A549 (cell line): ENCODE measurements around the gene MYRF. TPM values are rescaled to one million over a fixed set of nuclear protein-coding genes. Genes with fewer than 3 reads are reported as not detected.
A peak's percentile ranks its signal among the peaks of the same experiment; 100 is the strongest.

Source experiments
- ATAC-seq, 2 experiments: fragments of 200-7000 bp in 1 of 2; fragments of >200 bp in 1 of 2; cut with Nextera tagmentation in 1 of 2; cut with Tn5 transposase in 1 of 2; 3 replicates each; pipeline versions ENCODE4 v1.8.0 to v1.9.1; 2018 to 2020; ENCODE audit warnings: mild to moderate bottlenecking in 1 of 2, moderate library complexity in 1 of 2
- CTCF ChIA-PET: fragments of 300-600 bp; sonication (Branson Sonifier 250); formaldehyde crosslinking; extraction: SDS; loops from one replicate; lab custom pipeline; 2021; ENCODE audit warnings: antibody characterized with exemption, inconsistent platforms; lab: Yijun Ruan, JAX
- POLR2A ChIA-PET: fragments of 350-600 bp; formaldehyde crosslinking; extraction: SDS; loops from one replicate; lab custom pipeline; 2021; ENCODE audit warnings: antibody characterized with exemption, inconsistent platforms; lab: Yijun Ruan, JAX
- DNase-seq, 2 experiments: peaks; one replicate each; pipeline versions ENCODE4 v3.0.0 to v3.0.0-alpha.2; 2011 to 2016; ENCODE audit warnings: low read depth in 1 of 2, low spot score in 1 of 2
- FAIRE-seq: peaks from 2 replicates; lab custom pipeline; 2011; peaks lifted over from hg19 to GRCh38; lab: Jason Lieb, UNC
- H3K27ac ChIP-seq, 2 experiments: fragments of >200 bp; sonication (Bioruptor Twin); formaldehyde crosslinking; 3 replicates each; pipeline ENCODE4 v1.5.1; 2016 to 2017
- H3K4me1 ChIP-seq: fragments of >200 bp; sonication (Bioruptor Twin); formaldehyde crosslinking; 3 replicates; pipeline ENCODE4 v1.6.1; 2016
- H3K4me2 ChIP-seq: fragments of >200 bp; sonication (Bioruptor Twin); formaldehyde crosslinking; 3 replicates; pipeline ENCODE4 v1.6.1; 2016
- H3K4me3 ChIP-seq: fragments of >200 bp; sonication (Bioruptor Twin); formaldehyde crosslinking; 3 replicates; pipeline ENCODE4 v1.5.1; 2016
- H3K9me3 ChIP-seq: fragments of >200 bp; sonication (Bioruptor Twin); formaldehyde crosslinking; 3 replicates; pipeline ENCODE4 v1.6.1; 2016
- CEBPB ChIP-seq, 2 experiments: fragments of >200 bp in 1 of 2; sonication (Bioruptor Twin) in 1 of 2; formaldehyde crosslinking in 1 of 2; IDR thresholded peaks; 2 replicates each; pipeline ENCODE4 v1.6.1; 2012 to 2016
- EP300 ChIP-seq, 2 experiments: fragments of >200 bp; sonication (Bioruptor Twin); formaldehyde crosslinking; IDR thresholded peaks; 2 replicates in 1 of 2; 3 replicates in 1 of 2; pipeline ENCODE4 v1.6.1; 2016 to 2017
- FOSL2 ChIP-seq, 2 experiments: fragments of 450-650 bp in 1 of 2; fragments of >200 bp in 1 of 2; sonication (Bioruptor Twin) in 1 of 2; formaldehyde crosslinking; IDR thresholded peaks; 2 replicates each; pipeline versions ENCODE4 v1.5.0 to v1.6.1; 2016 to 2020; ENCODE audit warnings: mild to moderate bottlenecking in 1 of 2, moderate library complexity in 1 of 2
- GATA3 ChIP-seq: IDR thresholded peaks from 2 replicates; pipeline ENCODE4 v1.6.1; 2012; ENCODE audit warnings: borderline replicate concordance
- HDAC2 ChIP-seq: fragments of 200-600 bp; sonication (generic); IDR thresholded peaks from 2 replicates; pipeline ENCODE4 v1.6.1; 2016
- HOXB13 ChIP-seq: fragments of 250-450 bp; sonication (Bioruptor Pico); IDR thresholded peaks from 2 replicates; pipeline ENCODE4 v1.5.0; 2020; ENCODE audit warnings: low read depth, mild to moderate bottlenecking, moderate library complexity
- HOXB5 ChIP-seq: fragments of 250-450 bp; sonication (Bioruptor Pico); IDR thresholded peaks from 2 replicates; pipeline ENCODE4 v1.5.0; 2020; ENCODE audit warnings: mild to moderate bottlenecking, moderate library complexity
- JUN ChIP-seq, 2 experiments: fragments of >200 bp; sonication (Bioruptor Twin); formaldehyde crosslinking; IDR thresholded peaks; 2 replicates in 1 of 2; 3 replicates in 1 of 2; pipeline ENCODE4 v1.6.1; 2016 to 2017
- JUNB ChIP-seq: fragments of >200 bp; sonication (Bioruptor Twin); formaldehyde crosslinking; IDR thresholded peaks from 2 replicates; pipeline ENCODE4 v1.6.1; 2016
- KDM5A ChIP-seq: fragments of 200-600 bp; sonication (generic); IDR thresholded peaks from 2 replicates; pipeline ENCODE4 v1.6.1; 2016; ENCODE audit warnings: antibody characterized with exemption, mild to moderate bottlenecking
- MYC ChIP-seq: IDR thresholded peaks from 2 replicates; pipeline ENCODE4 v1.6.1; 2012; ENCODE audit warnings: mild to moderate bottlenecking, inconsistent platforms, low read length, improper control_type of control experiment, borderline replicate concordance
- POLR2A ChIP-seq: IDR thresholded peaks from 2 replicates; pipeline ENCODE4 v1.6.1; 2012; ENCODE audit warnings: mild to moderate bottlenecking, low read length
- RNF2 ChIP-seq: fragments of 200-600 bp; sonication (generic); IDR thresholded peaks from 2 replicates; pipeline ENCODE4 v1.6.1; 2016; ENCODE audit warnings: low read depth, mild to moderate bottlenecking, antibody characterized with exemption, moderate library complexity, borderline replicate concordance
- TFCP2L1 ChIP-seq: fragments of 250-450 bp; sonication (Bioruptor Pico); IDR thresholded peaks from 2 replicates; pipeline ENCODE4 v1.5.0; 2021; ENCODE audit warnings: mild to moderate bottlenecking
- ZSCAN20 ChIP-seq: fragments of 250-450 bp; sonication (Bioruptor Pico); IDR thresholded peaks from 2 replicates; pipeline ENCODE4 v1.8.0; 2022; ENCODE audit warnings: mild to moderate bottlenecking, moderate library complexity
- WGBS: methylation state at CpG from one replicate; pipeline ENCODE4 v1.1.6; 2017; ENCODE audit errors: missing lambda C conversion rate; 5-methylcytosine and 5-hydroxymethylcytosine counted together
- polyA plus RNA-seq, 4 experiments: library from polyadenylated mRNA; depleted of rRNA in 3 of 4; stranded (reverse); fragments of >200 nt; fragmentation: RNase III in 1 of 4; extraction: RNeasy Plus Mini Kit Qiagen cat#74134 plus additional on column Dnase treatment in 1 of 4; gene quantifications; 2 replicates in 3 of 4; 3 replicates in 1 of 4; pipeline ENCODE4 v1.2.3, GENCODE V29; 2011 to 2017
- TF ChIP-seq, protein P1 (sequence below): fragments of >200 bp; sonication (Bioruptor Twin); formaldehyde crosslinking; IDR thresholded peaks from 3 replicates; pipeline ENCODE4 v1.6.1; 2016
- TF ChIP-seq, protein P2 (sequence below): IDR thresholded peaks from 2 replicates; pipeline ENCODE4 v1.6.1; 2012
- TF ChIP-seq, protein P3 (sequence below): fragments of 450-650 bp; IDR thresholded peaks from 2 replicates; pipeline ENCODE4 v1.6.1; 2014; ENCODE audit warnings: antibody characterized with exemption

The MYRF gene
- polyA plus RNA-seq, 2 of the 4 experiments (the other 2 are of a cell fraction), result 14.7 to 22.3 TPM

DNA sequence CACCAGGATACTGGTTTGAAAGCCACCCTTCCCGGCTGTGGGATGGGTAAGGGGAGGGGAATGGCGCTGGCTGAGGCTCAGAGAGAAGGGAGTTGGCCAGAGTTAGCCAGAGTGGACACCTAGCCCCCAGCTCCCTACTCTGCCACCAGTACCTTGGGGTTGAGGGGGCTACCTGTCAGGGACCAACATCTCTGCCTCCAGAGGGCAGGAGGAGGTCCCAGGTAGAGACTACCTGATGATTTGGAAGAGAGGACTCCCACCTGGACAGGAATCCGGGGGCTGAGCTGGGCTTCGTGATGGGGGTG, 3.7 kb downstream of the MYRF start:
- no peak for FAIRE-seq
- 13% methylated on average over 4 of the region's 4 CpGs for WGBS
- Histone ChIP-seq H3K4me1 (peaks cover 75% of the 10 kb centered on the region), H3K4me2 (peak overlapping the region; percentile 100), H3K27ac (peak overlapping the region; percentile 95 to 99), H3K9me3 (no peaks in the 10 kb centered on the region), H3K4me3 (peak overlapping the region; percentile 36)
- peak in 1 of 2 experiments; percentile 10; a peak in 3 of 6 replicates for ATAC-seq
- no peak for DNase-seq
- ChIA-PET CTCF (interaction anchor here (0.8 to 5.6 kb wide), 10 partner anchors 9 to 352 kb away, joined by 3 to 61 read pairs (median 10); no protein-coding TSS in a partner anchor), POLR2A (no interaction called here)
- TF ChIP-seq HDAC2, result no peak
- no peak for TF ChIP-seq RNF2
- TF ChIP-seq KDM5A, result no peak

DNA sequence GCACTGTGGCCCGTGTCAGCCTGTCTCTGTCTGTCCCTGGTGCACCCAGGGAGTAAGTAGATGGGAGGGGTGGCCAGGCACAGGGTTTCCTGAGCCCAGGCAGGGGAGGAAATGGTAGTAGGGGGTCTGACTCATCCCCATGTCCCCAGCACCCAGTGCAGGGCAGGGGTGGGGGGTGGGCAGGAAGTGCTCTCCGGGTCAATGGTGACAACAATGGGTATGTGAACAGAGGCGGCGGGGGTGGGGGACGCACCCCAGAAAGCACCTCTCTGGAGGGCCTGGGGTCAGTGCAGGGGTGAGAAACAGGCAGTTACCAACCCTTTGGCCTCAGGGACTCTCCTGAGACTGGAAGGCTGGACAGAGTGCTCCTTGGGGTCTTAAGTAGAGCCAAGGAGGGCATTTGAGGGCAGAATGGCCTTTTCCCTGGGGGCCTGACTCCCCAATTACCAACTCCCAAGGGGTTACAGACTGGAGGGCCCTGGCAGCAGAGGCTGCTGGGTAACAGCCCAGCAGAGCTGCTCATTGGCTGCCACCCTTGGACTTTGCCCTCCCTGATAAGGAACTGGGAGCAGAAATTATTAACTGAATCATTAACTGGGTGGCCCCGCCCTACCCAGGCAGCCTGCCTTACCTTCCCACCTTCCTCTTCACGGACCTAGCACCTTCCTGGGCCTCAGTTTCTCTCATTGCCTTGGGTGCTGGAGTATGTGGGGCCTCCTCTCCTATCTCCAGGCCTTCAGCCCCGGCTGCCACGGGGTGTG, 4.2 kb downstream of the MYRF start:
- peaks cover 80% of the 10 kb centered on the region for H3K4me1 ChIP-seq
- ChIA-PET CTCF (interaction anchor here (0.7 to 5.6 kb wide), 9 partner anchors 10 to 351 kb away, joined by 3 to 61 read pairs (median 10); no protein-coding TSS in a partner anchor), POLR2A (no interaction called here)
- peak; percentile 31; the same call in 1 of the 2 replicates for TF ChIP-seq GATA3
- no peak for TF ChIP-seq ZSCAN20 (CRISPR knock-in tag)
- TF ChIP-seq, protein P1, sequence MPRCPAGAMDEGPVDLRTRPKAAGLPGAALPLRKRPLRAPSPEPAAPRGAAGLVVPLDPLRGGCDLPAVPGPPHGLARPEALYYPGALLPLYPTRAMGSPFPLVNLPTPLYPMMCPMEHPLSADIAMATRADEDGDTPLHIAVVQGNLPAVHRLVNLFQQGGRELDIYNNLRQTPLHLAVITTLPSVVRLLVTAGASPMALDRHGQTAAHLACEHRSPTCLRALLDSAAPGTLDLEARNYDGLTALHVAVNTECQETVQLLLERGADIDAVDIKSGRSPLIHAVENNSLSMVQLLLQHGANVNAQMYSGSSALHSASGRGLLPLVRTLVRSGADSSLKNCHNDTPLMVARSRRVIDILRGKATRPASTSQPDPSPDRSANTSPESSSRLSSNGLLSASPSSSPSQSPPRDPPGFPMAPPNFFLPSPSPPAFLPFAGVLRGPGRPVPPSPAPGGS, result 0 out of 3 replicates have a peak, but pooled peaks have one; percentile 15
- TF ChIP-seq MYC, result no peak
- peak in 1 of 2 experiments; percentile 43; a peak in 2 of 5 replicates for TF ChIP-seq EP300 (IDR thresholded peaks at IDR 0.05)
- TF ChIP-seq JUN (IDR thresholded peaks at IDR 0.05), result peak; percentile 72 to 77; a peak in 3 of 5 replicates
- 0 out of 2 replicates have a peak, but pooled peaks have one; percentile 45 for TF ChIP-seq HOXB5 (CRISPR knock-in tag)
- TF ChIP-seq CEBPB (IDR thresholded peaks at IDR 0.05), result no peak
- peak; percentile 59; the same call in 1 of the 2 replicates for TF ChIP-seq FOSL2 (IDR thresholded peaks at IDR 0.05)
- TF ChIP-seq FOSL2 (CRISPR knock-in tag; IDR thresholded peaks at IDR 0.05), result peak; percentile 87
- TF ChIP-seq HOXB13 (CRISPR knock-in tag), result peak; percentile 67; the same call in 1 of the 2 replicates
- TF ChIP-seq, protein P2, sequence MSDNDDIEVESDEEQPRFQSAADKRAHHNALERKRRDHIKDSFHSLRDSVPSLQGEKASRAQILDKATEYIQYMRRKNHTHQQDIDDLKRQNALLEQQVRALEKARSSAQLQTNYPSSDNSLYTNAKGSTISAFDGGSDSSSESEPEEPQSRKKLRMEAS, result peak; percentile 61
- TF ChIP-seq POLR2A, result peak; percentile 30; the same call in 1 of the 2 replicates
- TF ChIP-seq JUNB, result peak; percentile 54
- TF ChIP-seq TFCP2L1 (CRISPR knock-in tag), result no peak
- no peaks in the 10 kb centered on the region for H3K9me3 ChIP-seq
- H3K4me2 ChIP-seq, result peak overlapping the region; percentile 100
- peak overlapping the region; percentile 95 to 99 for H3K27ac ChIP-seq
- peak; percentile 49 for FAIRE-seq
- DNase-seq, result peak; percentile 89 to 94
- ATAC-seq, result peak; percentile 55 to 74
- WGBS, result 3% methylated on average over 8 of the region's 9 CpGs
- peak overlapping the region; percentile 36 for H3K4me3 ChIP-seq

DNA sequence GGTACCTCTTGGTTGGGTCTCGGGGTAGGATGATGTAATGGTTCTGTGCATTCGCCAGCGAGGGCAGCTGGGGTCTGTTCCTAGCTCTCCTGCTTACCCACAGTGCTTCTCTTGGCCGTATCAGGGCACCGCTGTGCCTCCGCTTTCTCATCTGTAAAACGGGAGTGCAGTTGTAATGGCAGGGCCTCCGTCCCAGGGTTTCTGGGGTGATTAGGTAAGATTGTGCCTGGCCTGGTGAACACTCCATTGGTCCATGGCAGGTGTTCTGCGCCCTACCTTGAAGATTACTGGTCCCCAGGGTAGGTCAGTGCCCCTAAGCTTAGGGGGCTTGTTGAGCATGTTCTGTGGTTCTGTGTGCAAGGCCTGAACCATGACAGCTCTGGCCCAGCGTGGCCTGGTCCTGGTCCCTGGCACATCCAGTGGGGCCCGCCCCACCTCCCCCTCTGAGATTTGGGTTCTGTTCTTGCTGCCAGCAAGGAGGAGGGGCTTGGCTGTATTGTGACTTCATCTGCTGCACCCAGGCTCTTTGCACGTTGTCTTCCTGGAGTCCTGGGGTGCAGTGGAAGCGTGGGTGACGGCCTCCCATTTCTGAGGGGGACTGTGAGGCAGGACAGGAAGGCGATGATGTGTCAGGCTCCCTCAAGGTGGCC, 4.9 kb downstream of the MYRF start:
- H3K4me2 ChIP-seq, result peak overlapping the region; percentile 100
- 0 out of 2 replicates have a peak, but pooled peaks have one; percentile 14 for TF ChIP-seq POLR2A
- TF ChIP-seq, protein P3, sequence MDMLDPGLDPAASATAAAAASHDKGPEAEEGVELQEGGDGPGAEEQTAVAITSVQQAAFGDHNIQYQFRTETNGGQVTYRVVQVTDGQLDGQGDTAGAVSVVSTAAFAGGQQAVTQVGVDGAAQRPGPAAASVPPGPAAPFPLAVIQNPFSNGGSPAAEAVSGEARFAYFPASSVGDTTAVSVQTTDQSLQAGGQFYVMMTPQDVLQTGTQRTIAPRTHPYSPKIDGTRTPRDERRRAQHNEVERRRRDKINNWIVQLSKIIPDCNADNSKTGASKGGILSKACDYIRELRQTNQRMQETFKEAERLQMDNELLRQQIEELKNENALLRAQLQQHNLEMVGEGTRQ, result no peak
- TF ChIP-seq, all 56 proteins: peak for 1
- no peak for ATAC-seq
- no peak for DNase-seq
- peak overlapping the region; percentile 23 for H3K4me3 ChIP-seq
- FAIRE-seq, result no peak
- 70% methylated on average over 10 of the region's 15 CpGs for WGBS
- ChIA-PET CTCF (interaction anchor here (0.6 to 5.6 kb wide), 9 partner anchors 9 to 350 kb away, joined by 3 to 61 read pairs (median 10); no protein-coding TSS in a partner anchor), POLR2A (no interaction called here)
- H3K4me1 ChIP-seq, result peaks cover 83% of the 10 kb centered on the region
- no peaks in the 10 kb centered on the region for H3K9me3 ChIP-seq
- peak overlapping the region; percentile 95 to 99 for H3K27ac ChIP-seq
